ENCODE results near the gene SEMA4A. TPM values are rescaled to one million over a fixed set of nuclear protein-coding genes. Genes with fewer than 3 reads are reported as not detected.
A peak's percentile ranks its signal among the peaks of the same experiment; 100 is the strongest.

SEMA4A gene
- total and polyA plus RNA-seq, 9 of the 15 experiments (the other 6 are each of a cell fraction or from before 2014, with no cell fraction given), result 0.04 to 1.7 (median 0.45) TPM

DNA sequence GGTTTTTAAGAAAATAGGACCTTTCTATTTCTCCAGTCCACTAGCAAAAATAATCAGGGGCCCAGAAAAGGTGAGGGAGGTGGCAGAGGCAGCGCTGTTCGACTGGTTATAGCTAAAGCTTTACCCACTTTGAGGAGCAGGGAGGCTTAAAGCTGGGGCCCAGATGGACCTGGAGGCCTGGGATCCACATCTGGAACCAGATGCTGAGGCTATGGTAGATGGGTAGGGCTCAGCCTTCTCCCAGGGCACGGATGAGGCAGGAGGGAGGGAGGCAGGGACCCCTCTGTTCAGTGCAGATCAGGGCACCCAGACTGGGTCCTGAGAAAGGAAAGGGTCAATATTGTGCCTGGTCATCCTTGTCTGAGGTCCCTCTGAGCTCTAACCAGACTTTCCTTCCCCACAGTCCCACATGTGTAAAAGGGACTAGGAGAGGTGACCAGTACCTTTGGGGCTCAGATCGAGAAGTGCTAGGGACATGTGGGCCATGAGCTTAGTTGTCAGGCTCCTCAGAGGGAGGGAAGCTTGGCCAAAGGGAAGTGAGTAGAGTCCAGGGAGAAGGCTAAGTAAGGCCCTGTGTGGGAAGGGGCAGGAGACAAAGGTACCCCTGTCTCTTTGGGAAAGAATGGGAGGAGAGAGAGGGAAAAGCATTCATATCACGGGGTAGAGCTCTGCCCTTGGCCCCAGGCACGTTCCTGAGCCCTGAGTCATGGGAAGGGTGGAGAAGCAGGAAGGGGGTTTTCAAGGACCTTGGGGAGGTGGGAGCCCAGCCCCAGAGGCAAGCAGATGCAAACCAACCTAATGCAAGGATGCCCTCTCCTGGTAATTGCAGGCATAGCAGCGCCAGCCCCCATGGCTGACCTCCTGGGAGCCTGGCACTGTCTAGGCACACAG lies 23.5 kb upstream of the SEMA4A start (continued):
- peak; percentile 91 for TF ChIP-seq REST (IDR thresholded peaks at IDR 0.05; ENCODE audit: borderline replicate concordance)
- no peak for TF ChIP-seq REST (CRISPR knock-in tag; IDR thresholded peaks at IDR 0.05; ENCODE audit: low read depth)
- TF ChIP-seq BHLHE40 (IDR thresholded peaks at IDR 0.05; ENCODE audit: low read length), result peak; percentile 89
- TF ChIP-seq EP400 (IDR thresholded peaks at IDR 0.05), result no peak
- TF ChIP-seq CTCF (IDR thresholded peaks at IDR 0.05 in 2 of 3, conservative IDR thresholded peaks at IDR 0.05 in 1 of 3; ENCODE audit: insufficient read depth in 2 of 3, low read depth in 1 of 3, low read length in 3 of 3), result peak; percentile 92 to 96 (median 94)
- TF ChIP-seq, protein P1, sequence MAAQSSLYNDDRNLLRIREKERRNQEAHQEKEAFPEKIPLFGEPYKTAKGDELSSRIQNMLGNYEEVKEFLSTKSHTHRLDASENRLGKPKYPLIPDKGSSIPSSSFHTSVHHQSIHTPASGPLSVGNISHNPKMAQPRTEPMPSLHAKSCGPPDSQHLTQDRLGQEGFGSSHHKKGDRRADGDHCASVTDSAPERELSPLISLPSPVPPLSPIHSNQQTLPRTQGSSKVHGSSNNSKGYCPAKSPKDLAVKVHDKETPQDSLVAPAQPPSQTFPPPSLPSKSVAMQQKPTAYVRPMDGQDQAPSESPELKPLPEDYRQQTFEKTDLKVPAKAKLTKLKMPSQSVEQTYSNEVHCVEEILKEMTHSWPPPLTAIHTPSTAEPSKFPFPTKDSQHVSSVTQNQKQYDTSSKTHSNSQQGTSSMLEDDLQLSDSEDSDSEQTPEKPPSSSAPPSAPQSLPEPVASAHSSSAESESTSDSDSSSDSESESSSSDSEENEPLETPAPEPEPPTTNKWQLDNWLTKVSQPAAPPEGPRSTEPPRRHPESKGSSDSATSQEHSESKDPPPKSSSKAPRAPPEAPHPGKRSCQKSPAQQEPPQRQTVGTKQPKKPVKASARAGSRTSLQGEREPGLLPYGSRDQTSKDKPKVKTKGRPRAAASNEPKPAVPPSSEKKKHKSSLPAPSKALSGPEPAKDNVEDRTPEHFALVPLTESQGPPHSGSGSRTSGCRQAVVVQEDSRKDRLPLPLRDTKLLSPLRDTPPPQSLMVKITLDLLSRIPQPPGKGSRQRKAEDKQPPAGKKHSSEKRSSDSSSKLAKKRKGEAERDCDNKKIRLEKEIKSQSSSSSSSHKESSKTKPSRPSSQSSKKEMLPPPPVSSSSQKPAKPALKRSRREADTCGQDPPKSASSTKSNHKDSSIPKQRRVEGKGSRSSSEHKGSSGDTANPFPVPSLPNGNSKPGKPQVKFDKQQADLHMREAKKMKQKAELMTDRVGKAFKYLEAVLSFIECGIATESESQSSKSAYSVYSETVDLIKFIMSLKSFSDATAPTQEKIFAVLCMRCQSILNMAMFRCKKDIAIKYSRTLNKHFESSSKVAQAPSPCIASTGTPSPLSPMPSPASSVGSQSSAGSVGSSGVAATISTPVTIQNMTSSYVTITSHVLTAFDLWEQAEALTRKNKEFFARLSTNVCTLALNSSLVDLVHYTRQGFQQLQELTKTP (IDR thresholded peaks at IDR 0.05; ENCODE audit: low read depth in 1 of 2, partially characterized antibody in 2 of 2), result peak in 1 of 2 experiments; percentile 79
- peak; percentile 57 to 74; a peak in 3 of 4 replicates for TF ChIP-seq MAZ (CRISPR knock-in tag; conservative IDR thresholded peaks at IDR 0.05 in 1 of 2, IDR thresholded peaks at IDR 0.05 in 1 of 2)
- peak; percentile 95 to 98 for TF ChIP-seq RAD21 (CRISPR knock-in tag; conservative IDR thresholded peaks at IDR 0.05 in 1 of 2, IDR thresholded peaks at IDR 0.05 in 1 of 2)
- no peak for TF ChIP-seq ZBTB43 (CRISPR knock-in tag; IDR thresholded peaks at IDR 0.05)
